Measurements from ENCODE around the gene COCH. TPM values are rescaled to one million over a fixed set of nuclear protein-coding genes. Genes with fewer than 3 reads are reported as not detected.

The COCH gene
- total RNA-seq, 2 experiments from 2014 or later = not detected

GRCh38 chr14:30868736-30869135, 5.6 kb upstream of the COCH start:
- H3K9me3 Mint-ChIP-seq = no peaks in the 10 kb centered on the region
- H3K27ac Mint-ChIP-seq = no peak overlapping the region
- peaks cover 7% of the 10 kb centered on the region for H3K4me1 Mint-ChIP-seq (ENCODE audit: low read depth)
- intact Hi-C loops (cut with DNase I, micrococcal nuclease) = no loop called here
- Histone ChIP-seq H3K4me3 (ENCODE audit: low read length) (no peak overlapping the region), H3K27ac (ENCODE audit: low read depth in 1 of 2, low read length in 2 of 2) (no peak overlapping the region), H3K9me3 (ENCODE audit: control insufficient read depth in 1 of 2, insufficient read depth in 1 of 2, low read length in 2 of 2) (peaks cover 0 to under 1% of the 10 kb centered on the region in 2 experiments), H3K36me3 (ENCODE audit: insufficient read depth, low read length) (no peaks in the 10 kb centered on the region), H3K27me3 (ENCODE audit: control insufficient read depth in 1 of 2, insufficient read depth in 2 of 2, low read length in 2 of 2) (peaks cover 11 to 32% of the 10 kb centered on the region in 2 experiments), H3K4me1 (ENCODE audit: insufficient read depth, low read length) (peaks cover under 1% of the 10 kb centered on the region)
- no peak overlapping the region for H3K4me3 Mint-ChIP-seq
- DNase-seq = no peak
- ATAC-seq (ENCODE audit: poor library complexity) = no peak
- POLR2A ChIA-PET = interaction anchor here (0.6 kb wide), 1 partner anchor 376 kb away, joined by 3 read pairs; no protein-coding TSS in a partner anchor
- no peaks in the 10 kb centered on the region for H3K36me3 Mint-ChIP-seq (ENCODE audit: low read depth)
- peaks cover 57% of the 10 kb centered on the region for H3K27me3 Mint-ChIP-seq
- CTCF ChIA-PET = no interaction called here
- no peak for TF ChIP-seq CTCF (IDR thresholded peaks at IDR 0.05)

- peaks cover 54% of the 10 kb centered on the region for H3K27me3 Mint-ChIP-seq
- TF ChIP-seq CTCF (IDR thresholded peaks at IDR 0.05) = no peak
- H3K27ac Mint-ChIP-seq = no peak overlapping the region
- peaks cover 0 to 6% of the 10 kb centered on the region in 2 experiments for H3K9me3 ChIP-seq (ENCODE audit: control insufficient read depth in 1 of 2, insufficient read depth in 1 of 2, low read length in 2 of 2)
- H3K36me3 ChIP-seq (ENCODE audit: insufficient read depth, low read length) = no peaks in the 10 kb centered on the region
- peaks cover 7% of the 10 kb centered on the region for H3K4me1 ChIP-seq (ENCODE audit: insufficient read depth, low read length)
- no peak for DNase-seq
- no peaks in the 10 kb centered on the region for H3K9me3 Mint-ChIP-seq
- H3K27ac ChIP-seq (ENCODE audit: low read depth in 1 of 2, low read length in 2 of 2) = no peak overlapping the region
- no peaks in the 10 kb centered on the region for H3K36me3 Mint-ChIP-seq (ENCODE audit: low read depth)
- POLR2A ChIA-PET = no interaction called here
- ATAC-seq (ENCODE audit: poor library complexity) = no peak
- peaks cover 13 to 41% of the 10 kb centered on the region in 2 experiments for H3K27me3 ChIP-seq (ENCODE audit: control insufficient read depth in 1 of 2, insufficient read depth in 2 of 2, low read length in 2 of 2)
- intact Hi-C loops (cut with DNase I, micrococcal nuclease) = no loop called here
- H3K4me3 Mint-ChIP-seq = no peak overlapping the region
- CTCF ChIA-PET = no interaction called here
- H3K4me1 Mint-ChIP-seq (ENCODE audit: low read depth) = peaks cover 9% of the 10 kb centered on the region
- H3K4me3 ChIP-seq (ENCODE audit: low read length) = no peak overlapping the region
These were observed 4.7 kb upstream of the COCH start for GRCh38 chr14:30869551-30870155.

GRCh38 chr14:30872602-30873001, 1.8 kb upstream of the COCH start:
- POLR2A ChIA-PET = interaction anchor here (0.9 kb wide), 1 partner anchor 48 kb away, joined by 3 read pairs; no protein-coding TSS in a partner anchor
- peaks cover 0 to 14% of the 10 kb centered on the region in 2 experiments for H3K9me3 ChIP-seq (ENCODE audit: control insufficient read depth in 1 of 2, insufficient read depth in 1 of 2, low read length in 2 of 2)
- intact Hi-C loops (cut with DNase I, micrococcal nuclease) = no loop called here
- Mint-ChIP-seq H3K36me3 (ENCODE audit: low read depth) (no peaks in the 10 kb centered on the region), H3K4me3 (no peak overlapping the region), H3K27ac (no peak overlapping the region), H3K9me3 (no peaks in the 10 kb centered on the region), H3K27me3 (peaks cover 72% of the 10 kb centered on the region), H3K4me1 (ENCODE audit: low read depth) (peaks cover 13% of the 10 kb centered on the region)
- peaks cover 33 to 62% of the 10 kb centered on the region in 2 experiments for H3K27me3 ChIP-seq (ENCODE audit: control insufficient read depth in 1 of 2, insufficient read depth in 2 of 2, low read length in 2 of 2)
- peaks cover 15% of the 10 kb centered on the region for H3K4me1 ChIP-seq (ENCODE audit: insufficient read depth, low read length)
- DNase-seq (no peak), ATAC-seq (ENCODE audit: poor library complexity) (no peak)
- no peak overlapping the region for H3K27ac ChIP-seq (ENCODE audit: low read depth in 1 of 2, low read length in 2 of 2)
- no peak overlapping the region for H3K4me3 ChIP-seq (ENCODE audit: low read length)
- CTCF ChIA-PET = no interaction called here
- no peaks in the 10 kb centered on the region for H3K36me3 ChIP-seq (ENCODE audit: insufficient read depth, low read length)
- TF ChIP-seq CTCF (IDR thresholded peaks at IDR 0.05) = no peak
